Glutamatergic neuron (in vitro differentiated cells): ENCODE data around the gene TESK2. TPM values are rescaled to one million over a fixed set of nuclear protein-coding genes. Genes with fewer than 3 reads are reported as not detected.
"Not testable (repeated sequence)": the region's sequence is repeated elsewhere in the genome, so short reads cannot be mapped to it uniquely, and the experiment has no call there.

Experiments
- DNase-seq: peaks from one replicate; pipeline ENCODE4 v3.0.0; 2022
- H3K27ac Mint-ChIP-seq: one replicate; pipeline ENCODE4 v1.8.0; 2020; ENCODE audit warnings: mild to moderate bottlenecking, mixed read lengths, inconsistent platforms; ENCODE audit not compliant: unreplicated experiment
- H3K27me3 Mint-ChIP-seq: one replicate; pipeline ENCODE4 v1.8.0; 2020; ENCODE audit warnings: mild to moderate bottlenecking, moderate library complexity, mixed read lengths, inconsistent platforms; ENCODE audit not compliant: unreplicated experiment
- H3K36me3 Mint-ChIP-seq: one replicate; pipeline ENCODE4 v1.8.0; 2020; ENCODE audit warnings: mild to moderate bottlenecking, mixed read lengths, inconsistent platforms; ENCODE audit not compliant: unreplicated experiment
- H3K4me1 Mint-ChIP-seq: one replicate; pipeline ENCODE4 v1.8.0; 2020; ENCODE audit warnings: mild to moderate bottlenecking, low read depth, mixed read lengths, inconsistent platforms; ENCODE audit not compliant: unreplicated experiment
- H3K4me3 Mint-ChIP-seq: one replicate; pipeline ENCODE4 v1.8.0; 2020; ENCODE audit warnings: mild to moderate bottlenecking, mixed read lengths, inconsistent platforms; ENCODE audit not compliant: unreplicated experiment
- H3K9me3 Mint-ChIP-seq: one replicate; pipeline ENCODE4 v1.8.0; 2020; ENCODE audit warnings: mild to moderate bottlenecking, moderate library complexity, mixed read lengths, inconsistent platforms; ENCODE audit not compliant: unreplicated experiment
- total RNA-seq: library from RNA; stranded (reverse); fragmentation: NEBNext Ultra II Directional; extraction: Animal tissue kit (Norgen Biotek cat#: 25700); gene quantifications from one replicate; pipeline ENCODE4 v1.2.1, GENCODE V29; 2021; ENCODE audit not compliant: unreplicated experiment
- TF ChIP-seq, protein P1 (sequence below): fragments of 200-600 bp; sonication (generic); IDR thresholded peaks from one replicate; pipeline ENCODE4 v1.5.0; 2021; ENCODE audit not compliant: partially characterized antibody, unreplicated experiment

The TESK2 gene
- total RNA-seq, 1 donor from 2014 or later, result 3.3 TPM

- no peaks in the 10 kb centered on the region for H3K36me3 Mint-ChIP-seq
- no peaks in the 10 kb centered on the region for H3K9me3 Mint-ChIP-seq
- TF ChIP-seq, protein P1, sequence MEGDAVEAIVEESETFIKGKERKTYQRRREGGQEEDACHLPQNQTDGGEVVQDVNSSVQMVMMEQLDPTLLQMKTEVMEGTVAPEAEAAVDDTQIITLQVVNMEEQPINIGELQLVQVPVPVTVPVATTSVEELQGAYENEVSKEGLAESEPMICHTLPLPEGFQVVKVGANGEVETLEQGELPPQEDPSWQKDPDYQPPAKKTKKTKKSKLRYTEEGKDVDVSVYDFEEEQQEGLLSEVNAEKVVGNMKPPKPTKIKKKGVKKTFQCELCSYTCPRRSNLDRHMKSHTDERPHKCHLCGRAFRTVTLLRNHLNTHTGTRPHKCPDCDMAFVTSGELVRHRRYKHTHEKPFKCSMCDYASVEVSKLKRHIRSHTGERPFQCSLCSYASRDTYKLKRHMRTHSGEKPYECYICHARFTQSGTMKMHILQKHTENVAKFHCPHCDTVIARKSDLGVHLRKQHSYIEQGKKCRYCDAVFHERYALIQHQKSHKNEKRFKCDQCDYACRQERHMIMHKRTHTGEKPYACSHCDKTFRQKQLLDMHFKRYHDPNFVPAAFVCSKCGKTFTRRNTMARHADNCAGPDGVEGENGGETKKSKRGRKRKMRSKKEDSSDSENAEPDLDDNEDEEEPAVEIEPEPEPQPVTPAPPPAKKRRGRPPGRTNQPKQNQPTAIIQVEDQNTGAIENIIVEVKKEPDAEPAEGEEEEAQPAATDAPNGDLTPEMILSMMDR, result no peak
- no peaks in the 10 kb centered on the region for H3K4me1 Mint-ChIP-seq
- no peak overlapping the region for H3K4me3 Mint-ChIP-seq
- H3K27me3 Mint-ChIP-seq, result peaks cover 1% of the 10 kb centered on the region
- no peak overlapping the region for H3K27ac Mint-ChIP-seq
- DNase-seq, result no peak
Measured at GRCh38 chr1:45470306-45470798, 20.6 kb downstream of the TESK2 start.

- DNase-seq, H3K4me1 Mint-ChIP-seq, H3K27ac Mint-ChIP-seq, H3K4me3 Mint-ChIP-seq, H3K9me3 Mint-ChIP-seq, H3K27me3 Mint-ChIP-seq, H3K36me3 Mint-ChIP-seq: not testable (repeated sequence)
Measured at GRCh38 chr1:45467353-45467752, 23.6 kb downstream of the TESK2 start.

DNA sequence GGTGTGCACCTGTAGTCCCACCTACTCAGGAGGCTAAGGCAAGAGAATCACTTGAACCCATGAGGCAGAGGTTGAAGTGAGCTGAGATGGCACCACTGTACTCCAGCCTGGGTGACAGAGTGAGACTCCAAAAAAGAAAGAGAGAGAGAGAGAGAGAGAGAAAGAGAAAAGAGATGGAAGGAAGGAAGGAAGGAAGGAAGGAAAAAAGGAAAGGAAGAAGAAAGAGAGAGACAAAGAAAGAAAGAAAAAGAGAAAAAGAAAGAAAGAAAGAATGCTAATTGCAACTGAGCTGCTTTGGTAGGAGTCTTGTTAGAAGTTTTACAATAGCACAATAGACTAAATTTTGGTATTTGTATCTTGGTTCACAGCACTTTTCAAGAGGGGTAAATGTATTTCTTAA lies 25.7 kb downstream of the TESK2 start:
- TF ChIP-seq, protein P1, result no peak
- DNase-seq, result no peak
- no peaks in the 10 kb centered on the region for H3K9me3 Mint-ChIP-seq
- H3K36me3 Mint-ChIP-seq, result no peaks in the 10 kb centered on the region
- no peaks in the 10 kb centered on the region for H3K4me1 Mint-ChIP-seq
- no peak overlapping the region for H3K27ac Mint-ChIP-seq
- peaks cover 1% of the 10 kb centered on the region for H3K27me3 Mint-ChIP-seq
- H3K4me3 Mint-ChIP-seq, result no peak overlapping the region

- H3K27me3 Mint-ChIP-seq, result no peaks in the 10 kb centered on the region
- H3K4me1 Mint-ChIP-seq, result no peaks in the 10 kb centered on the region
- H3K36me3 Mint-ChIP-seq, result no peaks in the 10 kb centered on the region
- no peak overlapping the region for H3K27ac Mint-ChIP-seq
- H3K4me3 Mint-ChIP-seq, result no peak overlapping the region
- H3K9me3 Mint-ChIP-seq, result no peaks in the 10 kb centered on the region
- DNase-seq, result no peak
- TF ChIP-seq, protein P1, result no peak
Measured at GRCh38 chr1:45458894-45459293, 32.1 kb downstream of the TESK2 start.

DNA sequence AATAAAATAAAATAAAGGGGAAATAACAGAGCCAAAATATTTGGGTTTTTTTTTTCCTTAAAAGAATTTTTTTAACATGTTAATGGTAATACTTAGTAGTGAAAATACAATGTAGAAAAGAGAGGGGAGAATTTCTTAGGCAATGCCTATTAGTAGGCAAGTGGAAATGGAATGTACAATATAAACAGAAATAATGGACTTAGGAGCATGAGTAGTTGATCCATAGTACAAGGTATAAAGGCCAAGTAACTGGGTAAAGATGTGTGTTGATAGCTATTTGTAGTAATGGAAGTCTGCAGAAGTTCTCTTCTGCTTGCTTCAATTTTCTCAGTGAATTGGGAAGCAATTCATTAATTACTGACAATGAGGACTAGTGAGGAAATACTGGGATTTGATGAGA lies 34.4 kb downstream of the TESK2 start:
- no peak for DNase-seq
- no peak overlapping the region for H3K4me3 Mint-ChIP-seq
- H3K9me3 Mint-ChIP-seq, result no peaks in the 10 kb centered on the region
- H3K27me3 Mint-ChIP-seq, result no peaks in the 10 kb centered on the region
- no peaks in the 10 kb centered on the region for H3K4me1 Mint-ChIP-seq
- H3K27ac Mint-ChIP-seq, result no peak overlapping the region
- TF ChIP-seq, protein P1, result no peak
- no peaks in the 10 kb centered on the region for H3K36me3 Mint-ChIP-seq

DNA sequence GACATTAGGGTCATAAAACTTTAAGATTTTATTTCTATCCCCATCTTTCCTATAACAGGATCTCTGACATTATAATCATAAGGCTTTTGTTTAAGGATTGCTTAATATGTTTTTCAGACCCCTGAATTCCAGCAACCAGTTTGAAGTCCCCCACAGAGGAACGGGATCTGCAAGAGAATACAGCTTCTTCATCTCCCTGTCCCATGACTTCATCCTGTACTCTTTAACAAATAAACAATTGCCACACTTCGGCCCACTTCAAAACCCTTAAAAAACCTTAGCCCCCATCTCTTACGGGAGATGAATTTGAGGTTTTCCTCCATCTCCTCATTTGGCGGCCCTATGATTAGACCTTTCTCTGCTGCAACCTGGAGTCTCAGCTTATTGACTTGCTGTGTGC lies 35.8 kb downstream of the TESK2 start:
- no peaks in the 10 kb centered on the region for H3K9me3 Mint-ChIP-seq
- no peak for DNase-seq
- H3K27ac Mint-ChIP-seq, result no peak overlapping the region
- no peak overlapping the region for H3K4me3 Mint-ChIP-seq
- TF ChIP-seq, protein P1, result no peak
- H3K4me1 Mint-ChIP-seq, result no peaks in the 10 kb centered on the region
- H3K27me3 Mint-ChIP-seq, result no peaks in the 10 kb centered on the region
- H3K36me3 Mint-ChIP-seq, result no peaks in the 10 kb centered on the region
